PC-9 (cell line): ENCODE data around the gene TMEM203. TPM values are rescaled to one million over a fixed set of nuclear protein-coding genes. Genes with fewer than 3 reads are reported as not detected.

Experiments used
- BruUV-seq: library from RNA; stranded (reverse); fragments of 400-500 nt; replicated peaks from 2 replicates; lab custom pipeline; 2021; lab: Mats Ljungman, UMichigan
- CTCF ChIA-PET: fragments of 300-600 bp; sonication (Branson Sonifier 250); formaldehyde crosslinking; loops from one replicate; lab custom pipeline; 2022; ENCODE audit warnings: antibody characterized with exemption; lab: Charles Lee
- POLR2A ChIA-PET: fragments of 300-600 bp; sonication (Branson Sonifier 250); formaldehyde crosslinking; loops from one replicate; lab custom pipeline; 2022; ENCODE audit warnings: antibody characterized with exemption; ENCODE audit not compliant: unreplicated experiment; lab: Charles Lee
- DNase-seq, 2 experiments: peaks; one replicate each; pipeline versions ENCODE4 v3.0.0 to v3.0.0-alpha.2; 2015 to 2022; ENCODE audit warnings: mixed read lengths in 1 of 2
- H2AFZ ChIP-seq: fragments of 200-600 bp; sonication (generic); 2 replicates; pipeline ENCODE4 v1.8.1; 2017; ENCODE audit warnings: antibody characterized with exemption
- H3F3A ChIP-seq: fragments of 200-600 bp; sonication (generic); 2 replicates; pipeline ENCODE4 v1.8.1; 2017; ENCODE audit warnings: antibody characterized with exemption, mild to moderate bottlenecking, low read depth; ENCODE audit not compliant: insufficient read depth
- H3K27ac ChIP-seq: fragments of 200-600 bp; sonication (generic); 2 replicates; pipeline ENCODE4 v1.6.1; 2016; ENCODE audit warnings: mixed run types
- H3K27me3 ChIP-seq: fragments of 200-600 bp; sonication (generic); 2 replicates; pipeline ENCODE4 v1.6.1; 2016; ENCODE audit warnings: low read depth, mixed run types; ENCODE audit not compliant: insufficient read depth
- H3K36me3 ChIP-seq: fragments of 200-600 bp; sonication (generic); 2 replicates; pipeline ENCODE4 v1.6.1; 2016; ENCODE audit warnings: low read depth, mixed run types
- H3K4me1 ChIP-seq: fragments of 200-600 bp; sonication (generic); replicated peaks from 2 replicates; pipeline ENCODE4 v1.6.1; 2016; ENCODE audit warnings: mixed run types; ENCODE audit not compliant: insufficient read depth
- H3K4me2 ChIP-seq: fragments of 200-600 bp; sonication (generic); 2 replicates; pipeline ENCODE4 v1.6.1; 2017; ENCODE audit warnings: mixed run types
- H3K4me3 ChIP-seq: fragments of 200-600 bp; sonication (generic); 2 replicates; pipeline ENCODE4 v1.6.1; 2016; ENCODE audit warnings: mixed run types
- H3K79me2 ChIP-seq: fragments of 200-600 bp; sonication (generic); 2 replicates; pipeline ENCODE4 v1.6.1; 2017; ENCODE audit warnings: low read depth, mixed run types
- H3K9me2 ChIP-seq: fragments of 200-600 bp; sonication (generic); 2 replicates; pipeline ENCODE4 v1.8.1; 2017; ENCODE audit warnings: mild to moderate bottlenecking; ENCODE audit not compliant: insufficient read depth
- H3K9me3 ChIP-seq: fragments of 200-600 bp; sonication (generic); 2 replicates; pipeline ENCODE4 v1.8.1; 2016; ENCODE audit warnings: low read depth; ENCODE audit not compliant: insufficient read depth
- H4K20me1 ChIP-seq: fragments of 200-600 bp; sonication (generic); 2 replicates; pipeline ENCODE4 v1.8.1; 2017; ENCODE audit not compliant: insufficient read depth
- CTCF ChIP-seq: fragments of 200-600 bp; sonication (generic); conservative IDR thresholded peaks from 2 replicates; pipeline ENCODE4 v1.6.1; 2017; ENCODE audit warnings: mixed run types, antibody characterized with exemption, mild to moderate bottlenecking, moderate library complexity
- EZH2 ChIP-seq: fragments of 200-600 bp; sonication (generic); IDR thresholded peaks from 2 replicates; pipeline ENCODE4 v1.8.0; 2017; ENCODE audit warnings: antibody characterized with exemption, low read depth
- intact Hi-C: fragments of 100-400 bp; cut with micrococcal nuclease; formaldehyde crosslinking; loops from one replicate; pipeline ENCODE4 v1.10.0; 2022; ENCODE audit not compliant: unreplicated experiment
- total RNA-seq: library from RNA; stranded (reverse); gene quantifications from 2 replicates; pipeline ENCODE4 v1.2.3, GENCODE V29; 2021

The TMEM203 gene
- total RNA-seq, 1 experiment from 2014 or later = 45.5 TPM

GRCh38 chr9:137199411-137200121 is 5.9 kb downstream of the TMEM203 start:
- intact Hi-C loops = loop anchor here (1.0 to 2.0 kb wide), 3 partner anchors 10 to 71 kb away; a partner anchor contains a TSS
- TF ChIP-seq EZH2 (no peak), CTCF (no peak)
- H3K27ac ChIP-seq = no peak overlapping the region
- DNase-seq = no peak
- peaks cover 45% of the 10 kb centered on the region; the same call in 1 of the 2 replicates for H3F3A ChIP-seq
- no peaks in the 10 kb centered on the region for H3K36me3 ChIP-seq
- H3K4me3 ChIP-seq = peak overlapping the region; percentile 64
- peaks cover 43% of the 10 kb centered on the region for H4K20me1 ChIP-seq
- ChIA-PET POLR2A (interaction anchor here (0.6 kb wide), 1 partner anchor 69 kb away, joined by 6 read pairs; no protein-coding TSS in a partner anchor), CTCF (no interaction called here)
- no peaks in the 10 kb centered on the region for H3K27me3 ChIP-seq
- H3K4me1 ChIP-seq = peaks cover 70% of the 10 kb centered on the region
- H3K9me3 ChIP-seq = no peaks in the 10 kb centered on the region
- peaks cover 78% of the 10 kb centered on the region for H3K79me2 ChIP-seq
- H2AFZ ChIP-seq = no peak overlapping the region
- H3K9me2 ChIP-seq = no peaks in the 10 kb centered on the region
- BruUV-seq = TSS peak; percentile 10
- peak overlapping the region; percentile 82 for H3K4me2 ChIP-seq

GRCh38 chr9:137198902-137199283 is 6.6 kb downstream of the TMEM203 start:
- Histone ChIP-seq H3K79me2 (peaks cover 76% of the 10 kb centered on the region), H3F3A (peaks cover 39% of the 10 kb centered on the region; the same call in 1 of the 2 replicates), H3K4me2 (peak overlapping the region; percentile 82), H2AFZ (no peak overlapping the region), H3K9me3 (no peaks in the 10 kb centered on the region), H3K36me3 (no peaks in the 10 kb centered on the region), H4K20me1 (peaks cover 47% of the 10 kb centered on the region), H3K4me1 (peaks cover 68% of the 10 kb centered on the region), H3K27ac (no peak overlapping the region), H3K27me3 (no peaks in the 10 kb centered on the region), H3K4me3 (peak overlapping the region; percentile 64; the same call in 1 of the 2 replicates), H3K9me2 (no peaks in the 10 kb centered on the region)
- no TSS peak for BruUV-seq
- POLR2A ChIA-PET = interaction anchor here (0.5 to 1.1 kb wide), 3 partner anchors 48 to 421 kb away, joined by 6 to 26 read pairs (median 23); no protein-coding TSS in a partner anchor
- intact Hi-C loops = loop anchor here (1.0 to 2.0 kb wide), 2 partner anchors 24 to 70 kb away; no protein-coding TSS in a partner anchor
- DNase-seq = peak in 1 of 2 experiments; percentile 44
- CTCF ChIA-PET = no interaction called here
- TF ChIP-seq CTCF (no peak), EZH2 (no peak)

GRCh38 chr9:137198051-137198901 is 7.2 kb downstream of the TMEM203 start:
- peak overlapping the region; percentile 82 for H3K4me2 ChIP-seq
- no peak for TF ChIP-seq EZH2
- POLR2A ChIA-PET = interaction anchor here (0.5 to 1.1 kb wide), 10 partner anchors 9 to 420 kb away, joined by 3 to 26 read pairs (median 3); no protein-coding TSS in a partner anchor
- no peaks in the 10 kb centered on the region for H3K9me3 ChIP-seq
- no peaks in the 10 kb centered on the region for H3K27me3 ChIP-seq
- no peak overlapping the region for H2AFZ ChIP-seq
- peak; percentile 93 for DNase-seq
- no TSS peak for BruUV-seq
- peak overlapping the region; percentile 64 for H3K4me3 ChIP-seq
- CTCF ChIA-PET = interaction anchor here (0.6 kb wide), 1 partner anchor 482 kb away, joined by 3 read pairs; no protein-coding TSS in a partner anchor
- intact Hi-C loops = loop anchor here (1.0 to 2.0 kb wide), 2 partner anchors 25 to 69 kb away; no protein-coding TSS in a partner anchor
- H3K79me2 ChIP-seq = peaks cover 75% of the 10 kb centered on the region
- H4K20me1 ChIP-seq = peaks cover 53% of the 10 kb centered on the region
- H3K27ac ChIP-seq = 0 out of 2 replicates have a peak overlapping the region, but pooled peaks have one; percentile 37
- no peaks in the 10 kb centered on the region for H3K36me3 ChIP-seq
- H3K4me1 ChIP-seq = peaks cover 62% of the 10 kb centered on the region
- H3F3A ChIP-seq = peaks cover 38% of the 10 kb centered on the region; the same call in 1 of the 2 replicates
- no peaks in the 10 kb centered on the region for H3K9me2 ChIP-seq
